ENCODE results near the gene KCNN3. TPM values are rescaled to one million over a fixed set of nuclear protein-coding genes. Genes with fewer than 3 reads are reported as not detected.

The KCNN3 gene
- total and polyA plus RNA-seq, 2 donors (not counting 1 experiment from before 2014, with no cell fraction given), result 0.17 to 0.82 TPM

DNA sequence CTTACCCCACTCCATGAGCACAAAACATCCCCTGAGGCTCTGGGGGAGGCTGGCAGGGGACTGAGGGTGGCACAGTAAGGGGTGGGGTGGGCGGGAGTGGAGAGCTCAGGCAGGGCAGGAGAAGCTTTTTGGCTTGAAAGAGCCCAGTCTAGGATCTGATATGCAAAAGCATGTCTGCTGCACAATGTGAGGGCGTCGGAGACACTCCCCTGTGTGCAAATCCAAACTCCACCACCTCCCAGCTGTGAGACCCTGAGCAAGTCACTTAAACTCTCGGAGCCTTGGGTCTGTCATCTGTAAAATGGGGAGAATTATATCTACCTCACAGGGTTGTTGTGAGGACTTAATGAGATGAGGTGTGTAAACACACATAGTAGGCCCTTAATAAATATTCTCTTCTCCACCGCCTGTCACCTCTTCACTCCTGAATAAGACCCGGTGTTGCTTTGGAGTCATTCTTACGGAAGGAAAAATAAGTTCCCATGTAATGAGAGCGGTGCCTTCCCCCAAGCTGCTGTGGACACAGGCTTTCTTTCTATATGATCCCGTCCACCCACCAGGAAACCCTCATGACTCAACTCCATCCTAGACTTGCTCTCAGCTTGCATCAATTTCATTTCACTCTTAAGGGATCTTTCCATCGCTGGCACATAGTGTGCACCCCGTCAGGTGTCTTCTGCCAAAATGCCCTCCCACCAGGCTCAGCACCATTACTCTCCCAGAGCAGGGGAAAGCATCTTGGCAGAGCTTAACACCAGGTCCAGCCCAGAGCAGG, 12.5 kb downstream of the KCNN3 start:
- no peak overlapping the region for H3K9ac ChIP-seq (ENCODE audit: low read length)
- H3K27me3 Mint-ChIP-seq, result no peaks in the 10 kb centered on the region
- H3K36me3 ChIP-seq (replicated peaks in 1 of 2; ENCODE audit: control extremely low read depth in 1 of 2, control insufficient read depth in 1 of 2, extremely low read depth in 1 of 2, insufficient read depth in 2 of 2, low read length in 1 of 2), result no peaks in the 10 kb centered on the region
- 83% methylated on average over 8 of the region's 11 CpGs for WGBS (ENCODE audit: insufficient coverage)
- no peak for ATAC-seq (ENCODE audit: low read depth)
- no peak overlapping the region for H3K4me3 ChIP-seq (ENCODE audit: control extremely low read depth in 1 of 5, extremely low read depth in 1 of 5, insufficient read depth in 1 of 5, low read depth in 2 of 5, low read length in 4 of 5)
- H3K4me3 Mint-ChIP-seq, result no peak overlapping the region
- no peaks in the 10 kb centered on the region for H3K9me3 Mint-ChIP-seq (ENCODE audit: insufficient read depth)
- no peak overlapping the region for H2AFZ ChIP-seq (ENCODE audit: insufficient read depth, low read depth, low read length, poor library complexity, severe bottlenecking)
- ChIA-PET CTCF (interaction anchor here (3.1 kb wide), 1 partner anchor 8 kb away, joined by 8 read pairs; no protein-coding TSS in a partner anchor), POLR2A (no interaction called here)
- no peak for DNase-seq
- no peak overlapping the region for H3K4me2 ChIP-seq (replicated peaks; ENCODE audit: low read depth, low read length, poor library complexity, severe bottlenecking)
- H3K27ac ChIP-seq (ENCODE audit: low read length in 2 of 2), result no peak overlapping the region
- intact Hi-C loops (cut with micrococcal nuclease), result no loop called here
- H4K20me1 ChIP-seq (ENCODE audit: control insufficient read depth, insufficient read depth, low read length, poor library complexity, severe bottlenecking), result no peaks in the 10 kb centered on the region
- no peak for TF ChIP-seq EZH2 (IDR thresholded peaks at IDR 0.05; ENCODE audit: borderline replicate concordance, insufficient read depth, low read depth, low read length, poor library complexity, severe bottlenecking)
- TF ChIP-seq, protein P1, sequence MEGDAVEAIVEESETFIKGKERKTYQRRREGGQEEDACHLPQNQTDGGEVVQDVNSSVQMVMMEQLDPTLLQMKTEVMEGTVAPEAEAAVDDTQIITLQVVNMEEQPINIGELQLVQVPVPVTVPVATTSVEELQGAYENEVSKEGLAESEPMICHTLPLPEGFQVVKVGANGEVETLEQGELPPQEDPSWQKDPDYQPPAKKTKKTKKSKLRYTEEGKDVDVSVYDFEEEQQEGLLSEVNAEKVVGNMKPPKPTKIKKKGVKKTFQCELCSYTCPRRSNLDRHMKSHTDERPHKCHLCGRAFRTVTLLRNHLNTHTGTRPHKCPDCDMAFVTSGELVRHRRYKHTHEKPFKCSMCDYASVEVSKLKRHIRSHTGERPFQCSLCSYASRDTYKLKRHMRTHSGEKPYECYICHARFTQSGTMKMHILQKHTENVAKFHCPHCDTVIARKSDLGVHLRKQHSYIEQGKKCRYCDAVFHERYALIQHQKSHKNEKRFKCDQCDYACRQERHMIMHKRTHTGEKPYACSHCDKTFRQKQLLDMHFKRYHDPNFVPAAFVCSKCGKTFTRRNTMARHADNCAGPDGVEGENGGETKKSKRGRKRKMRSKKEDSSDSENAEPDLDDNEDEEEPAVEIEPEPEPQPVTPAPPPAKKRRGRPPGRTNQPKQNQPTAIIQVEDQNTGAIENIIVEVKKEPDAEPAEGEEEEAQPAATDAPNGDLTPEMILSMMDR (IDR thresholded peaks at IDR 0.05), result no peak
- H3K4me1 Mint-ChIP-seq, result peaks cover 31% of the 10 kb centered on the region
- H3K27me3 ChIP-seq (replicated peaks in 1 of 4; ENCODE audit: control extremely low read depth in 1 of 4, control insufficient read depth in 3 of 4, insufficient read depth in 4 of 4, low read length in 3 of 4), result peaks cover 0 to 7% (median 0%) of the 10 kb centered on the region in 4 experiments
- no peak overlapping the region for H3K27ac Mint-ChIP-seq
- no peaks in the 10 kb centered on the region for H3K9me3 ChIP-seq (ENCODE audit: control extremely low read depth in 1 of 3, control insufficient read depth in 2 of 3, insufficient read depth in 1 of 3, low read length in 2 of 3)
- peaks cover 29 to 40% of the 10 kb centered on the region in 2 donors for H3K4me1 ChIP-seq (ENCODE audit: control insufficient read depth in 2 of 2, insufficient read depth in 2 of 2, low read length in 2 of 2)
- H3K79me2 ChIP-seq (ENCODE audit: control insufficient read depth, insufficient read depth, low read length), result no peaks in the 10 kb centered on the region

DNA sequence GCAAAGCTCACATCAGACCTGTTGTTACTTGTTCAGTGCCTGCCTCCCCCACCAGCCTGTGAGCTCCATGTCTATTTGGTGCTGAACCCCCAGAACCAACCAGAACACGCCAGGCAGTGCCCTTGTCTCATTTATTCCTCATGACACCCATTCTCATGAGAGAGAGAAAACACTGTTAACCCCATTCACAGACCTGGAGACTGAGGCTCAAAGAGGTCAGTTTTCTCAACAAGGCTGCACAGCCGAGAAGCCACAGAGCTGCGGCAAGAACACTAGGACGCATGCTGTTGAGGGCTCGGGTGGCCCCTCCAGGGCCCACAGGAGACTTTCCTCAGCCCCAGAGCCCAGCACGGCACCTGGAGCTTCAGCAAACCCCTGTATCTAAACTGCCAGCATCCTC, 13.1 kb downstream of the KCNN3 start:
- CTCF ChIA-PET, result interaction anchor here (3.1 kb wide), 1 partner anchor 9 kb away, joined by 8 read pairs; no protein-coding TSS in a partner anchor

More for the DNA sequence above, 13.1 kb downstream of the KCNN3 start:
- Mint-ChIP-seq H3K27ac (no peak overlapping the region), H3K4me3 (no peak overlapping the region), H3K27me3 (no peaks in the 10 kb centered on the region), H3K9me3 (ENCODE audit: insufficient read depth) (no peaks in the 10 kb centered on the region), H3K4me1 (peaks cover 28% of the 10 kb centered on the region)
- Histone ChIP-seq H3K4me3 (ENCODE audit: control extremely low read depth in 1 of 5, extremely low read depth in 1 of 5, insufficient read depth in 1 of 5, low read depth in 2 of 5, low read length in 4 of 5) (no peak overlapping the region), H3K9me3 (ENCODE audit: control extremely low read depth in 1 of 3, control insufficient read depth in 2 of 3, insufficient read depth in 1 of 3, low read length in 2 of 3) (no peaks in the 10 kb centered on the region), H3K27ac (ENCODE audit: low read length in 2 of 2) (no peak overlapping the region), H4K20me1 (ENCODE audit: control insufficient read depth, insufficient read depth, low read length, poor library complexity, severe bottlenecking) (no peaks in the 10 kb centered on the region), H3K9ac (ENCODE audit: low read length) (no peak overlapping the region), H3K27me3 (replicated peaks in 1 of 4; ENCODE audit: control extremely low read depth in 1 of 4, control insufficient read depth in 3 of 4, insufficient read depth in 4 of 4, low read length in 3 of 4) (peaks cover 0 to under 1% (median 0%) of the 10 kb centered on the region in 4 experiments), H3K4me2 (replicated peaks; ENCODE audit: low read depth, low read length, poor library complexity, severe bottlenecking) (no peak overlapping the region), H2AFZ (ENCODE audit: insufficient read depth, low read depth, low read length, poor library complexity, severe bottlenecking) (no peak overlapping the region), H3K79me2 (ENCODE audit: control insufficient read depth, insufficient read depth, low read length) (no peaks in the 10 kb centered on the region), H3K4me1 (ENCODE audit: control insufficient read depth in 2 of 2, insufficient read depth in 2 of 2, low read length in 2 of 2) (peaks cover 24 to 33% of the 10 kb centered on the region in 2 donors), H3K36me3 (replicated peaks in 1 of 2; ENCODE audit: control extremely low read depth in 1 of 2, control insufficient read depth in 1 of 2, extremely low read depth in 1 of 2, insufficient read depth in 2 of 2, low read length in 1 of 2) (no peaks in the 10 kb centered on the region)
- no peak for DNase-seq
- intact Hi-C loops (cut with micrococcal nuclease), result no loop called here
- no peak for TF ChIP-seq EZH2 (IDR thresholded peaks at IDR 0.05; ENCODE audit: borderline replicate concordance, insufficient read depth, low read depth, low read length, poor library complexity, severe bottlenecking)
- TF ChIP-seq, protein P1 (IDR thresholded peaks at IDR 0.05), result no peak
- ATAC-seq (ENCODE audit: low read depth), result no peak
- POLR2A ChIA-PET, result no interaction called here
- WGBS (ENCODE audit: insufficient coverage), result 92% methylated on average over 5 of the region's 6 CpGs

Data from B cell (primary cell).